Spinal cord (tissue), 10 donors: Measurements from ENCODE around the gene MARCHF10. TPM values are rescaled to one million over a fixed set of nuclear protein-coding genes. Genes with fewer than 3 reads are reported as not detected.

ENCODE experiments used
- DNase-seq, 6 donors: peaks; one replicate each; pipeline versions ENCODE4 v3.0.0 to v3.0.0-alpha.2; 2013 to 2015; ENCODE audit warnings: low spot score in 6 of 6, low read depth in 4 of 6
- H3K27ac ChIP-seq: one replicate; pipeline ENCODE4 v1.5.1; 2013; ENCODE audit warnings: low read depth, low read length, control low read depth
- H3K27me3 ChIP-seq: one replicate; pipeline ENCODE4 v1.6.1; 2013; ENCODE audit warnings: low read length; ENCODE audit not compliant: control insufficient read depth, insufficient read depth
- H3K36me3 ChIP-seq: one replicate; pipeline ENCODE4 v1.6.1; 2013; ENCODE audit warnings: low read length; ENCODE audit not compliant: control insufficient read depth, insufficient read depth
- H3K4me1 ChIP-seq: one replicate; pipeline ENCODE4 v1.6.1; 2013; ENCODE audit warnings: low read length; ENCODE audit not compliant: control insufficient read depth, insufficient read depth
- H3K4me3 ChIP-seq: one replicate; pipeline ENCODE4 v1.5.1; 2013; ENCODE audit warnings: low read depth, low read length, control low read depth
- H3K9me3 ChIP-seq: one replicate; pipeline ENCODE4 v1.6.1; 2013; ENCODE audit warnings: low read length; ENCODE audit not compliant: control insufficient read depth, insufficient read depth
- WGBS: methylation state at CpG from one replicate; pipeline ENCODE4 v1.1.5; 2013; ENCODE audit warnings: missing lambda C conversion rate; ENCODE audit not compliant: insufficient coverage; 5-methylcytosine and 5-hydroxymethylcytosine counted together
- polyA plus RNA-seq, 2 donors: library from polyadenylated mRNA; unstranded; fragments of 120-200 nt; gene quantifications; one replicate each; pipeline ENCODE4 v1.2.1, GENCODE V29; 2013; ENCODE audit not compliant: insufficient read length in 2 of 2
- total RNA-seq, 2 donors: library from RNA; depleted of rRNA in 1 of 2; stranded (reverse); fragments of 120-200 nt in 1 of 2; fragments of >200 nt in 1 of 2; gene quantifications; one replicate each; pipeline versions ENCODE4 v1.2.3 to v1.2.4, GENCODE V29; 2013 to 2014
- donor health status: healthy.

The MARCHF10 gene
- total and polyA plus RNA-seq, 4 donors: 0.59 to 3.6 (median 2.6) TPM

DNA sequence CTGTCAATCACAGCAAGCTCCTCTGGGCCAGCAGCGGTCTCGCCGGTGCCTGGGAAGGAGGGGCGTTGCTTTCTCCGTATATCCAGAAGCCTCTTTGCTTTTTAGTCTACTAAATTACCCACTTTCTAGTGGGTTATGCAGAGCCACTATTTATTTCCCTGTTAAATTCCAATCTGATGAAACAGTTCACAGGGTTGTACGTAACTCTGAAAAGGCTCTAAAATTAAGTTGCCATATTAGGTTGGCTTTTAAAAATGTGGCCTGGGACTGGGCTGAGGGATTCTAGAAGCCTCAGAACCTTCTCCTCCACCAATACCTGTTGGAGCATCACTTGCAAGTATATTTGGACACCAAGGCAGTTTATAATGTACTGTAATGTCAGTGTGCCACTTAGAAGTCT lies 27.2 kb downstream of the MARCHF10 start:
- Histone ChIP-seq H3K4me3 (no peak overlapping the region), H3K27ac (no peak overlapping the region), H3K36me3 (no peaks in the 10 kb centered on the region), H3K4me1 (no peaks in the 10 kb centered on the region), H3K27me3 (no peaks in the 10 kb centered on the region), H3K9me3 (no peaks in the 10 kb centered on the region)
- no peak for DNase-seq
- WGBS: 80% methylated on average over 3 of the region's 6 CpGs

DNA sequence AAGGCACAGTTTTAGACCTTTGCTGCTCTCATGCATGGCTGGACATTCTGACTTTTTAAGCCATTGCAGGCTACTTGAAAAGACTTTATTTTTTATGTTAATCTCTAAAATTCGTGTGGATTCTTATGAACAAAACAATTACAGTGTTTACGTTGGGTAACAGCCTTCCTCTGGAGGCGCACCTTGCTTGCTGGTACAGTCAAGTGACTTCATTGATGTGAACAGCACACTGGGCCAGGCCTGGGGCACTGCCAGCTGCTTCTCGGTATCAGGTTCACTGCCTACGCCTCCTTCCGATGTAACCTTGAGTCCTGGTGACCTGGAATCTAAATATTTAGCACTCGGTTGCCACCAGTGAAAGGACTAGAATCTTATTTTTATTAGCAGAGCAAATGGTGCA lies 27.8 kb downstream of the MARCHF10 start:
- Histone ChIP-seq H3K4me3 (no peak overlapping the region), H3K27ac (no peak overlapping the region), H3K36me3 (no peaks in the 10 kb centered on the region), H3K27me3 (no peaks in the 10 kb centered on the region), H3K4me1 (no peaks in the 10 kb centered on the region), H3K9me3 (no peaks in the 10 kb centered on the region)
- no peak for DNase-seq
- 83% methylated on average over 6 of the region's 7 CpGs for WGBS

DNA sequence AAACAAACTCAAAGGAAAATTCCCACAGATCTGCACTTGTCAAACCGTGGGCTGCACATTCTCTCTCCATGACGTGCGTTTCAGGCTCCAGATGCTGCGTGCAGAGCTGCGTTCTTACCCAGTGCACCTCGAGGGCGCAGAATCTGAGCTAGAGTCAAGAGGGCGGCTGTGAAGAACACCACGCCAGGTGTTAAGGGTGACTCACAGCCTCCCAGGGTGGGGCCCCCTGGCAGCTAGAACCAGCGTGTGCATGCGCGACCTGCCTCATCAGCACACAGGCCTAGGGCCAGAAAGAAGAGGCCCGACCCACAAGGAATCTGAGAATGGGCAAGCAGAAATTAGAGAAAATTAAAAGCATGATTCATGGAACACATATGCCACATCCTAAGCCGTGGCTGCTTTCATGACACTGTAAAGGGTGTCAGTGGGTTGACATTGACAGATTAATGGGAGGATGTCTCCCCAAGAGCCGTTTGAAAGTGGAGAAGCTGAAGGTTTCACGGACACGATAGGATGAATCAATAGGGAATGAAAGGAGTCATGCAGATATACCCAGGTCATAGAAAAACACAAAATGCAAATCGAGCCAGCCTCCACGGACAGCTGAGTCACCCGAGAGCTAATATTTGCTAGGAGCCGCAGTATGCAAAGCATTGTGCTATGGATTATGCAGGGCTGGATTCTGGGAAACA lies 29.0 kb downstream of the MARCHF10 start:
- no peaks in the 10 kb centered on the region for H3K9me3 ChIP-seq
- H3K27me3 ChIP-seq: no peaks in the 10 kb centered on the region
- peak overlapping the region; percentile 25 for H3K27ac ChIP-seq
- peak in 2 of 6 donors; percentile 21 to 45 for DNase-seq
- H3K4me3 ChIP-seq: no peak overlapping the region
- H3K36me3 ChIP-seq: no peaks in the 10 kb centered on the region
- H3K4me1 ChIP-seq: no peaks in the 10 kb centered on the region
- WGBS: 70% methylated on average over 19 of the region's 21 CpGs

DNA sequence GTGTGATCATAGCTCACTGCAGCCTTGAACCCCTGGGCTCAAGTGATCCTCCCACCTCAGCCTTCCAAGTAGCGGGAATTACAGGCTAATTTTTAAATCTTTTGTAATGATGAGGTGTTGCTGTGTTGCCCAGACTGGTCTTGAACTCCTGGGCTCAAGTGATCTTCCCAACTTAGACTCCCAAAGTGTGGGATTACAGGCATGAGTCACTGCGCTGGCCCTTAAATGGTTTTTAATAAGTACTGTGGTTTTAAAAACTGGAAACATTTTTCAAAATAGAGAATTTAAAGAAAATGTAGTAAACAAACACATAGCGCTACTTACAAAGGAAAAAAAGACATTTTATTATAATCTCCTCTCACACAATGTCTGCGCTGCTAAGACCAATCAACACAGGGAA lies 32.2 kb downstream of the MARCHF10 start:
- no peak for DNase-seq
- no peaks in the 10 kb centered on the region for H3K4me1 ChIP-seq
- no peaks in the 10 kb centered on the region for H3K36me3 ChIP-seq
- H3K4me3 ChIP-seq: no peak overlapping the region
- no peaks in the 10 kb centered on the region for H3K27me3 ChIP-seq
- 100% methylated on average over 2 of the region's 4 CpGs for WGBS
- no peak overlapping the region for H3K27ac ChIP-seq
- no peaks in the 10 kb centered on the region for H3K9me3 ChIP-seq

DNA sequence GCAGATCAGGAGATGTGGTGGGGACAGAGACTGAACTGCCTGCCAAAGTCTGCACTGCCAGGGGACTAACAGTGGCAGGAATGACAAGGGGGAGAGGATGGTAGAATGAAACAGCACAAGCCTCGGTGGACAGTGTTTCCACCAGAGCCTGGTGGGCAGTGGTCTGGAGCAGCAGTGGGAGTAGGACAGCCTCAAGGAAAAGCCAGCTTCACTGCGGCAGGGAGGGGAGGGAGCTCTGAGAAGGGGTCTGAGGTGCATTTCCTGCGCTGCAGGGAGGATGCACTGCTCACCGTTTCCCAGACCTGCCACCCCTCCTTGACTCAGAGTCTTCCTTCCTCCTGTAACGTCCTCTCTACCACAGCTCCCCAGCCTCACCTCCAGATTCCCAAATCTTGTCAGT lies 33.8 kb downstream of the MARCHF10 start:
- Histone ChIP-seq H3K36me3 (no peaks in the 10 kb centered on the region), H3K4me1 (no peaks in the 10 kb centered on the region), H3K27me3 (no peaks in the 10 kb centered on the region), H3K27ac (no peak overlapping the region), H3K4me3 (no peak overlapping the region), H3K9me3 (no peaks in the 10 kb centered on the region)
- 77% methylated on average over 3 of the region's 5 CpGs for WGBS
- DNase-seq: no peak

DNA sequence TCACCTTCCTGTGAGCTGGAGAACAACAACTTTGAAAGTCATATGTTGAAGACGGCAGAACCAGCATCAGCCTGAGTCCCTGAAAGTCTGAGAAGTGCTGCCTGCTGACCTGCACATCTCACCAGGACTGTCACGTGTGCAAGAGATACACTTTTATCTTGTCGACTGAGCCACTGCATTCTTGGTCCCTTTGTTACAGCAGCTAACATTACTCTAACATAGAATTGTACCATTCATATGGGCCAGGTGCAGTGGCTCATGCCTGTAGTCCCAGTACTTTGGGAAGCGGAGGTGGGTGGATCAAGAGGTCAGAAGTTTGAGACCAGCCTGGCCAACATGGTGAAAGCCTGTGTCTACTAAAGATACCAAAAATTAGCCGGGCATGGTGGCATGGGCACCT lies 40.1 kb downstream of the MARCHF10 start:
- H3K9me3 ChIP-seq: no peaks in the 10 kb centered on the region
- H3K27me3 ChIP-seq: no peaks in the 10 kb centered on the region
- no peaks in the 10 kb centered on the region for H3K4me1 ChIP-seq
- H3K27ac ChIP-seq: no peak overlapping the region
- DNase-seq: no peak
- no peak overlapping the region for H3K4me3 ChIP-seq
- 86% methylated on average over 5 of the region's 5 CpGs for WGBS
- no peaks in the 10 kb centered on the region for H3K36me3 ChIP-seq

DNA sequence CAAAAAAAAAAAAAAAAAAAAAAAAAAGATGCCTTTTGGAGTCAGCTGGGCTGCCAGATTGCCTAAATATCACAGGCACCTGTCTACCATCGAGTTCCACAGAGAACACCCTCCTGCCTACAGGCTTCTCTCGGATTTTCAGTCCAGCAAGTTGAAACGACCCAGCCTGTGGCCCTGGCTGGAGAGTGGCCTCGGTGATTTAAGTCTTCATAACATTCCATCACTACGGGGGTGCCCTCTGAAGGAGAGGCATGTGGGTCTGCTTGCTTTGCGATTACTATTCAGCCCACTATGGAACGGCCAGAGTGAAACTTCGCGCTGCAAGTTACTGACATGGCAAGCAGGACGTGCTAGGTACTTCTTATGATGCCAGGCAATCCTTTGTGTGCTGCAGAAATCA lies 42.8 kb downstream of the MARCHF10 start:
- Histone ChIP-seq H3K4me3 (no peak overlapping the region), H3K27me3 (no peaks in the 10 kb centered on the region), H3K36me3 (no peaks in the 10 kb centered on the region), H3K9me3 (no peaks in the 10 kb centered on the region), H3K4me1 (no peaks in the 10 kb centered on the region), H3K27ac (no peak overlapping the region)
- WGBS: 62% methylated on average over 9 of the region's 10 CpGs
- no peak for DNase-seq

DNA sequence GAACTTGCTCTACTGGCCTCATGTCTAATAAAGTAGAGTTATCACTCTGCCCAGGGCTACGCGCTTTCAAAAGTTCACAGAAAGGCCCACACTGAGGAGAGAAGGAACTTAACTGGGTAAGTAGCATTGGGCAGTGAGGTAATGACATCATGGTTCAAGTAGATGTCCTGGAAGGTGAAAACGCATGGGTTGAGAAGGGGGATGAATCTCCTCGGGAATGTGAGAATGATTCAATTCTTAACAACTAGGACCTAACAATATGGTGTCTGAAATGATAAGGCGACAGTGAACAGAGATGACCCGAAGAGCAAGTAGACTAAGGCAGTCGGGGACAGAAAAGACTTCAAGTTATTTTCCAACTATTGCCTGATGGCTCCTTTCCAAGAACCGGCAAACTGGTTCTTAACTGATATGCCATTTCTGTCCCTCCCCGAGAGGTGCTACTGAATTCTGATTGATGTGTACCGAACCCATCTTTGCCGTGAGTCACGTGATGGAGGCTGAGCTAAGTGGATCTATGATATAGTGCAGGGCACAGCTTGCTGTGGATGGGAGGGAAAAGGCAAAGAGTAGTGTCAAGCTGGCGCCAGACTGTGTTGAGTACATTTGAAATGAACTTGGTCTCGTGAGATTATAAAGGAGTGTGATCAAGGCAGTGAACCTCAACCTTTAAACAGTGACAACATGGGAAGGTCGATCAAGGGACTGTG lies 44.1 kb downstream of the MARCHF10 start:
- Histone ChIP-seq H3K9me3 (no peaks in the 10 kb centered on the region), H3K36me3 (no peaks in the 10 kb centered on the region), H3K4me1 (no peaks in the 10 kb centered on the region), H3K4me3 (no peak overlapping the region), H3K27me3 (no peaks in the 10 kb centered on the region), H3K27ac (no peak overlapping the region)
- no peak for DNase-seq
- WGBS: 96% methylated on average over 10 of the region's 15 CpGs

DNA sequence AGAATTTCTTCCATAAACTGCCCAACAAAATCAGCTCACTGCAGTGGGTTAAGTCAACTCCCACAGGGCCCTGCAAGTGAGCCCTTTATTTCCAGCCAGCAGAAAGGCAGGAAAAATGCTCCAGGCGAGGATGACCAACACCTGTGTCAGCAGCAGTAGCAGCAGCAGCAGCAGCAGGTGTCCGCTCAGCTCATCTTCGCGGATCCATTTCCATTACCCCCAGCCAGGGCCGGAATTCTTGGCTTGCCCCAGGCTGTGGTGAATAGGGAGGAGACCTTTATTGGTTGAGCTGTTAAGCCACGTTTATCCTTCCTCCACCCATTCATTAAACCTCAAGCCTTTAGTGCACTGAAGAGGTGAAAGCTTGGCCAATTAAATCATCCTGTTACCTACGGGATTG lies 46.2 kb downstream of the MARCHF10 start:
- 80% methylated on average over 1 of the region's 7 CpGs for WGBS
- H3K4me3 ChIP-seq: no peak overlapping the region
- no peaks in the 10 kb centered on the region for H3K36me3 ChIP-seq
- DNase-seq: no peak
- H3K27me3 ChIP-seq: no peaks in the 10 kb centered on the region
- no peaks in the 10 kb centered on the region for H3K9me3 ChIP-seq
- H3K27ac ChIP-seq: no peak overlapping the region
- H3K4me1 ChIP-seq: peaks cover 7% of the 10 kb centered on the region

DNA sequence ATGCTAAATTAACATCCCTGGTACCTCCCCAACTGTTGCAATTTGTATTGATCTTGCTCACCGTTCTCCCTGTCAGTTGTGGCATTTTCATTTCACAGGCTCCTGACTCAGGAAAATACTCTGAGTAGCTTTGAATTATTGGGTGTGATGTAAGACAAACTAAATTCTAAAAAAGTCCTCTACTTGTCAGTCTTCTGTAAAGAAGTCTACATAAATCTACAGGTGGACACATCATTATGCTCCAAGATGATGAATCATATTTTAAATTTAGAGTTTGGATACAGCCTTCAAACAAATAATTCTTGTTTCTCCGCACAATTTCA lies 47.2 kb downstream of the MARCHF10 start:
- DNase-seq: peak in 1 of 6 donors; percentile 50
- Histone ChIP-seq H3K4me1 (peaks cover 7% of the 10 kb centered on the region), H3K27ac (no peak overlapping the region), H3K36me3 (no peaks in the 10 kb centered on the region), H3K9me3 (no peaks in the 10 kb centered on the region), H3K27me3 (no peaks in the 10 kb centered on the region), H3K4me3 (no peak overlapping the region)
- WGBS: no CpG with 5 or more reads among the region's 2 CpGs
